Gastroesophageal sphincter (tissue), 3 donors: ENCODE data around the gene FREY1.

Experiments used
- CTCF ChIP-seq, 4 experiments: fragments of 200-600 bp in 2 of 4; fragments of 450-650 bp in 2 of 4; sonication (generic) in 1 of 4; IDR thresholded peaks; one replicate each; pipeline ENCODE4 v1.5.1; 2017 to 2019; ENCODE audit warnings: antibody characterized with exemption in 4 of 4, mild to moderate bottlenecking in 2 of 4, moderate library complexity in 2 of 4
- EP300 ChIP-seq: sonication (generic); formaldehyde crosslinking; IDR thresholded peaks from one replicate; pipeline ENCODE4 v1.6.1; 2017; ENCODE audit warnings: antibody characterized with exemption, mild to moderate bottlenecking
- POLR2A ChIP-seq, 2 donors: fragments of 450-650 bp; IDR thresholded peaks; one replicate each; pipeline ENCODE4 v1.6.1; 2017; ENCODE audit warnings: antibody characterized with exemption in 2 of 2, mild to moderate bottlenecking in 2 of 2, moderate library complexity in 1 of 2
- POLR2AphosphoS5 ChIP-seq: sonication (generic); formaldehyde crosslinking; IDR thresholded peaks from one replicate; pipeline ENCODE4 v1.6.1; 2017; ENCODE audit warnings: antibody characterized with exemption

- TF ChIP-seq CTCF (IDR thresholded peaks at IDR 0.05) = no peak
- TF ChIP-seq EP300 = no peak
- no peak for TF ChIP-seq POLR2A (IDR thresholded peaks at IDR 0.05)
- TF ChIP-seq POLR2AphosphoS5 = no peak
These were observed 8.4 kb upstream of the FREY1 start for GRCh38 chr11:45915446-45915845.
